Body of pancreas (tissue), 4 donors: Measurements from ENCODE around the gene GUCA1A.

Experiments used
- POLR2A ChIP-seq, 3 donors: fragments of 450-650 bp; IDR thresholded peaks; one replicate each; pipeline ENCODE4 v1.6.1; 2016; ENCODE audit warnings: antibody characterized with exemption in 3 of 3, mild to moderate bottlenecking in 2 of 3
- TF ChIP-seq, protein P1 (sequence below), 7 experiments: fragments of 450-650 bp in 4 of 7; fragments of 200-600 bp in 3 of 7; sonication (generic) in 3 of 7; IDR thresholded peaks; one replicate each; pipeline ENCODE4 v1.5.1; 2016 to 2019; ENCODE audit warnings: antibody characterized with exemption in 7 of 7

GRCh38 chr6:42165016-42165415, 8.1 kb upstream of the GUCA1A start:
- TF ChIP-seq, protein P1, sequence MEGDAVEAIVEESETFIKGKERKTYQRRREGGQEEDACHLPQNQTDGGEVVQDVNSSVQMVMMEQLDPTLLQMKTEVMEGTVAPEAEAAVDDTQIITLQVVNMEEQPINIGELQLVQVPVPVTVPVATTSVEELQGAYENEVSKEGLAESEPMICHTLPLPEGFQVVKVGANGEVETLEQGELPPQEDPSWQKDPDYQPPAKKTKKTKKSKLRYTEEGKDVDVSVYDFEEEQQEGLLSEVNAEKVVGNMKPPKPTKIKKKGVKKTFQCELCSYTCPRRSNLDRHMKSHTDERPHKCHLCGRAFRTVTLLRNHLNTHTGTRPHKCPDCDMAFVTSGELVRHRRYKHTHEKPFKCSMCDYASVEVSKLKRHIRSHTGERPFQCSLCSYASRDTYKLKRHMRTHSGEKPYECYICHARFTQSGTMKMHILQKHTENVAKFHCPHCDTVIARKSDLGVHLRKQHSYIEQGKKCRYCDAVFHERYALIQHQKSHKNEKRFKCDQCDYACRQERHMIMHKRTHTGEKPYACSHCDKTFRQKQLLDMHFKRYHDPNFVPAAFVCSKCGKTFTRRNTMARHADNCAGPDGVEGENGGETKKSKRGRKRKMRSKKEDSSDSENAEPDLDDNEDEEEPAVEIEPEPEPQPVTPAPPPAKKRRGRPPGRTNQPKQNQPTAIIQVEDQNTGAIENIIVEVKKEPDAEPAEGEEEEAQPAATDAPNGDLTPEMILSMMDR (IDR thresholded peaks at IDR 0.05), result no peak
- no peak for TF ChIP-seq POLR2A (IDR thresholded peaks at IDR 0.05)
